ENCODE data around the gene TRO. TPM values are rescaled to one million over a fixed set of nuclear protein-coding genes. Genes with fewer than 3 reads are reported as not detected.

Gene TRO
- total RNA-seq, 2 donors from 2014 or later = 118 to 169 TPM

DNA sequence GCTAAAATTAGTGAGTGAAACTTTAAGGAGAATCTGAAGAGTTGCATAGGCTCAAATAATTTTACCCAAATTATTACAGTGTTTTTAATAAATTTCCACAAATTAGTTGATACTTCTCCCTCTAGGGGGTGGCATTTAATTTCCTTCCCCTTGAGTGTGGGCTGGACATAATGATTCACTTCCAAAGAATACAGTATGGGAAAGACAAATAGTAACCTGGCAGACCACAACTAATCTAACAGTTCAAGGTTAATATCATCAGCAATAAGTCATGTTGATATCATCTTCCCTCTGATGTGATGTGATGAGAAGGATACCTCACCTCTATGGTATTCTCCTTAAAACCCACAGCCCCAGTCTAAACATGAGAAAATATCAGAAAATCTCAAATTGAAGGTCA is 57.8 kb downstream of the TRO start:
- no peaks in the 10 kb centered on the region for H3K36me3 Mint-ChIP-seq (ENCODE audit: low read depth)
- Histone ChIP-seq H3K27me3 (ENCODE audit: control insufficient read depth, insufficient read depth, low read length, poor library complexity, severe bottlenecking) (no peaks in the 10 kb centered on the region), H3K4me3 (ENCODE audit: low read length) (no peak overlapping the region), H3K4me1 (ENCODE audit: control insufficient read depth, insufficient read depth, low read length) (no peaks in the 10 kb centered on the region), H3K36me3 (ENCODE audit: control insufficient read depth, insufficient read depth, low read length) (no peaks in the 10 kb centered on the region), H3K9me3 (ENCODE audit: control insufficient read depth, low read length) (peaks cover 4% of the 10 kb centered on the region), H3K9ac (ENCODE audit: extremely low read depth, low read length, poor library complexity, severe bottlenecking) (no peak overlapping the region), H3K27ac (ENCODE audit: low read depth, low read length) (no peak overlapping the region)
- H3K9me3 Mint-ChIP-seq = peaks cover 46% of the 10 kb centered on the region
- H3K27me3 Mint-ChIP-seq (ENCODE audit: insufficient read depth) = no peaks in the 10 kb centered on the region
- no peak overlapping the region for H3K27ac Mint-ChIP-seq
- TF ChIP-seq, protein P1, sequence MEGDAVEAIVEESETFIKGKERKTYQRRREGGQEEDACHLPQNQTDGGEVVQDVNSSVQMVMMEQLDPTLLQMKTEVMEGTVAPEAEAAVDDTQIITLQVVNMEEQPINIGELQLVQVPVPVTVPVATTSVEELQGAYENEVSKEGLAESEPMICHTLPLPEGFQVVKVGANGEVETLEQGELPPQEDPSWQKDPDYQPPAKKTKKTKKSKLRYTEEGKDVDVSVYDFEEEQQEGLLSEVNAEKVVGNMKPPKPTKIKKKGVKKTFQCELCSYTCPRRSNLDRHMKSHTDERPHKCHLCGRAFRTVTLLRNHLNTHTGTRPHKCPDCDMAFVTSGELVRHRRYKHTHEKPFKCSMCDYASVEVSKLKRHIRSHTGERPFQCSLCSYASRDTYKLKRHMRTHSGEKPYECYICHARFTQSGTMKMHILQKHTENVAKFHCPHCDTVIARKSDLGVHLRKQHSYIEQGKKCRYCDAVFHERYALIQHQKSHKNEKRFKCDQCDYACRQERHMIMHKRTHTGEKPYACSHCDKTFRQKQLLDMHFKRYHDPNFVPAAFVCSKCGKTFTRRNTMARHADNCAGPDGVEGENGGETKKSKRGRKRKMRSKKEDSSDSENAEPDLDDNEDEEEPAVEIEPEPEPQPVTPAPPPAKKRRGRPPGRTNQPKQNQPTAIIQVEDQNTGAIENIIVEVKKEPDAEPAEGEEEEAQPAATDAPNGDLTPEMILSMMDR (conservative IDR thresholded peaks at IDR 0.05) = no peak
- peaks cover 3% of the 10 kb centered on the region for H3K4me1 Mint-ChIP-seq
- H3K4me3 Mint-ChIP-seq = no peak overlapping the region
- DNase-seq = no peak

DNA sequence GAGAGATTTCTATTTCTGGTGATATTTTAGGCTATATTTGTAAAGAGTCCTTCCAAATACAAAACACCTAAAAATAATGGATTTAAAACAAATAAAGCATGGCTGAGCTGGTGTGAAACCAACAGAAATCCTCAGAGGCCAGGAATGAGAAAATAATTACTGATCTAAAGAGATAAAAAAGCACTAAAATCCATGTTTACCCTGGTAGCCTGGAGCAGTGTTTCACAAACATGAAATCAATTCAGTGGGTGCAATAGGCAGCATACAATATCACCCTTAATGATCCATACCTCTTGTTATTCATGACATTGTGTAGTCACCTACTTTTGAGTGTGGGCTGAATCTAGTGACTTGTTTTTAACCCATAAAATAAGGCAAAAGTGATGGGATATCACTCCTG is 58.8 kb downstream of the TRO start:
- Histone ChIP-seq H3K9ac (ENCODE audit: extremely low read depth, low read length, poor library complexity, severe bottlenecking) (no peak overlapping the region), H3K36me3 (ENCODE audit: control insufficient read depth, insufficient read depth, low read length) (no peaks in the 10 kb centered on the region), H3K27ac (ENCODE audit: low read depth, low read length) (no peak overlapping the region), H3K4me1 (ENCODE audit: control insufficient read depth, insufficient read depth, low read length) (no peaks in the 10 kb centered on the region), H3K9me3 (ENCODE audit: control insufficient read depth, low read length) (peaks cover 7% of the 10 kb centered on the region), H3K4me3 (ENCODE audit: low read length) (no peak overlapping the region), H3K27me3 (ENCODE audit: control insufficient read depth, insufficient read depth, low read length, poor library complexity, severe bottlenecking) (no peaks in the 10 kb centered on the region)
- no peaks in the 10 kb centered on the region for H3K36me3 Mint-ChIP-seq (ENCODE audit: low read depth)
- no peak for DNase-seq
- TF ChIP-seq, protein P1 (conservative IDR thresholded peaks at IDR 0.05) = no peak
- no peak overlapping the region for H3K4me3 Mint-ChIP-seq
- H3K27ac Mint-ChIP-seq = no peak overlapping the region
- peaks cover 3% of the 10 kb centered on the region for H3K4me1 Mint-ChIP-seq
- H3K9me3 Mint-ChIP-seq = peaks cover 46% of the 10 kb centered on the region
- no peaks in the 10 kb centered on the region for H3K27me3 Mint-ChIP-seq (ENCODE audit: insufficient read depth)

DNA sequence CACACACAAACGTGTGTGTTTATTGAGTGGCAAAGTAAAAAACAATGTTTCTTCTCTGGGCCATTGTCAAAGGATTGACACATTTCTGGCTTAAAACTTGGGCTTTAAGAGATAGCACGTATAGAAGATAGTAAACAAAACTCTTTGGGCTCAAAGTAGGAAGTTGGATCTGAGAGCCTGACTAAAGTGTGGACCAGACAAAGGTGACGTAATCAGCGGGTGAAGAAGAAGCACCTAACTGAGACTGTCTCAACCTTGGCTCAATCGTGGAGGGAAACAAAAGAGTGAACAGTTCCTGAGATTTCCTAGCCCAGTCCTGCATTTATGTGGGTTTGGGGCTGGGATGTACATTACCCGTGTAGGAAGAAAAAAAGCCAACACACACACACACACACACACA is 59.7 kb downstream of the TRO start:
- WGBS, 2 experiments (ENCODE audit: insufficient coverage in 1 of 2, insufficient read length in 1 of 2) = 90 to 100% methylated on average over 1 to 4 of the region's 6 CpGs
- peaks cover 7% of the 10 kb centered on the region for H3K9me3 ChIP-seq (ENCODE audit: control insufficient read depth, low read length)
- no peaks in the 10 kb centered on the region for H3K36me3 ChIP-seq (ENCODE audit: control insufficient read depth, insufficient read depth, low read length)
- no peak overlapping the region for H3K9ac ChIP-seq (ENCODE audit: extremely low read depth, low read length, poor library complexity, severe bottlenecking)
- Mint-ChIP-seq H3K9me3 (peaks cover 47% of the 10 kb centered on the region), H3K4me1 (peaks cover 3% of the 10 kb centered on the region), H3K27me3 (ENCODE audit: insufficient read depth) (no peaks in the 10 kb centered on the region), H3K4me3 (no peak overlapping the region), H3K27ac (no peak overlapping the region), H3K36me3 (ENCODE audit: low read depth) (no peaks in the 10 kb centered on the region)
- H3K27me3 ChIP-seq (ENCODE audit: control insufficient read depth, insufficient read depth, low read length, poor library complexity, severe bottlenecking) = no peaks in the 10 kb centered on the region
- no peak overlapping the region for H3K27ac ChIP-seq (ENCODE audit: low read depth, low read length)
- TF ChIP-seq, protein P1 (conservative IDR thresholded peaks at IDR 0.05) = no peak
- H3K4me1 ChIP-seq (ENCODE audit: control insufficient read depth, insufficient read depth, low read length) = no peaks in the 10 kb centered on the region
- no peak for DNase-seq
- no peak overlapping the region for H3K4me3 ChIP-seq (ENCODE audit: low read length)

Other genes starting within 250 kb of the TRO start
- not detected for gene ITIH6, start 122.6 kb upstream of the TRO start, total RNA-seq
- gene MAGED2, start 113.1 kb upstream of the TRO start, total RNA-seq = 100 to 1,000 TPM; 261 to 273 TPM
- 1 to 10 TPM in 1 of 2 donors, under 1 TPM in 1; 0.55 to 1.1 TPM for gene PFKFB1, start 73.4 kb downstream of the TRO start, total RNA-seq
- 10 to 100 TPM; 33.2 to 40.4 TPM for gene APEX2, start 79.5 kb downstream of the TRO start, total RNA-seq
- 1 to 10 TPM in 1 of 2 donors, under 1 TPM in 1; 0.29 to 1.7 TPM for gene ALAS2, start 110.2 kb downstream of the TRO start, total RNA-seq
- not detected for gene PAGE2B, start 154.2 kb downstream of the TRO start, total RNA-seq
- not detected for gene PAGE2, start 168.2 kb downstream of the TRO start, total RNA-seq